Measurements from ENCODE around the gene PTPRN2.

PTPRN2 gene

GRCh38 chr7:158191671-158192070 is 396.0 kb downstream of the PTPRN2 start:
- in situ Hi-C loops (cut with HindIII; ENCODE audit: low pct_unique_long_range_greater_than_20kb, low sequenced_read_pairs): no loop called here
- DNase-seq (ENCODE audit: low read depth in 1 of 2, low spot score in 1 of 2): no peak
- no peak for TF ChIP-seq JUND (IDR thresholded peaks at IDR 0.05; ENCODE audit: low read depth)

- no peak for TF ChIP-seq JUND (IDR thresholded peaks at IDR 0.05; ENCODE audit: low read depth)
- in situ Hi-C loops (cut with HindIII; ENCODE audit: low pct_unique_long_range_greater_than_20kb, low sequenced_read_pairs): no loop called here
- DNase-seq (ENCODE audit: low read depth in 1 of 2, low spot score in 1 of 2): no peak
Observed at GRCh38 chr7:158190756-158191155, 396.9 kb downstream of the PTPRN2 start.

- no peak for TF ChIP-seq JUND (IDR thresholded peaks at IDR 0.05; ENCODE audit: low read depth)
- in situ Hi-C loops (cut with HindIII; ENCODE audit: low pct_unique_long_range_greater_than_20kb, low sequenced_read_pairs): no loop called here
- DNase-seq (ENCODE audit: low read depth in 1 of 2, low spot score in 1 of 2): no peak
Observed at GRCh38 chr7:158188676-158189075, 398.9 kb downstream of the PTPRN2 start.

- no peak for TF ChIP-seq JUND (IDR thresholded peaks at IDR 0.05; ENCODE audit: low read depth)
- in situ Hi-C loops (cut with HindIII; ENCODE audit: low pct_unique_long_range_greater_than_20kb, low sequenced_read_pairs): no loop called here
- DNase-seq (ENCODE audit: low read depth in 1 of 2, low spot score in 1 of 2): no peak
Observed at GRCh38 chr7:158187694-158187994, 400.0 kb downstream of the PTPRN2 start.

DNA sequence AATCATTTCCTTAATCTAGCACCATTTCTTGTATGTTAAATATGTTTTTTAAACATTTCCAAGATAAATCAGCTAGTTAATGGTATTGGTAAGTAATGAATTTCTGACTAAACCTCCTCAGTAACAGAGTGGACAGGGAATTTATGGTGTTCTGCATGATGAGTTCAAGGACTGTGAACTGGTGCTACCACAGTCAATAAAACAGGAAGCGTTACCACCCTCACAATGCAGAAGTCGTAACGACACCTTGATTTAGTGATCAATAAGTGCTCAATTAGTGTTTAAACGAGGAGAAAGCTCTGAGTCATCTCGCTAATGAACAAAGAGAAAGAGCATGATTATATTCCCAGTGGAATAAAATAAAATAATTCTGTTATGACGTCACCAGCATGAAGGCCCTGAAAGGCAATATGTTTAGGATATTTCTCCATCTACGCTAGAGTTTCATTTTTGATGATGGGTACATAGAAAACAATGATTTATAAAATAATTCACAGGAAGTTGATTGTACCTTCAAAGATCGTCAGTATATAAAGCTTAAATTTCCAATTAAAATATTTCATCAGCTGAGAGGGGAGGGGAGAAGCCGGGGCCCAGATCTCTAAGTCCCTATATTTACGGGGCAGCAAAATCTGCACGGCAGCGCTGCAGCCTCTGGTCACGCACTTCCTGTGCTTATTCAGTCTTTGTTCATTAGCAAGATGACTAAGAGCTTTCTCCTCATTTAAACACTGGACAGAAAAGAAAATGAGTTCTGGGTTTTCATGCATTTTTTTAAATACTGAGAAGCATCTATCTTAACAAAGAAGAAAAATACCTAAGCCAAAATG is 400.5 kb downstream of the PTPRN2 start:
- in situ Hi-C loops (cut with HindIII; ENCODE audit: low pct_unique_long_range_greater_than_20kb, low sequenced_read_pairs): no loop called here
- TF ChIP-seq JUND (IDR thresholded peaks at IDR 0.05; ENCODE audit: low read depth): no peak
- no peak for DNase-seq (ENCODE audit: low read depth in 1 of 2, low spot score in 1 of 2)

DNA sequence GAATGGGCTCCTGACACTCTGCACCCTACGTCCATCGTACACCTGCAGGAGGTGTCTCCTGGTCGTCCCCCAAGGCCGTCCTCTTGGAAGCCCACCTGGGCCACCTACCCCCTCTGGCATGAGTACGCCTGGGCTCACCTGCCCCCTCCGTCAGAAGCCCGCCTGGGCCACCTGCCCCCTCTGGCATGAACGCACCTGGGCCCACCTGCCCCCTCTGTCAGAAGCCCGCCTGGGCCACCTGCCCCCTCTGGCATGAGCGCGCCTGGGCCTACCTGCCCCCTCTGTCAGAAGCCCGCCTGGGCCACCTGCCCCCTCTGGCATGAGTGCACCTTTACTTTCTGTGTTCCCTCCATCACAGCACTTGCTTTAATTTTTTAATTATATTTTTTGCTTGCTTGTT is 401.2 kb downstream of the PTPRN2 start:
- no peak for DNase-seq (ENCODE audit: low read depth in 1 of 2, low spot score in 1 of 2)
- in situ Hi-C loops (cut with HindIII; ENCODE audit: low pct_unique_long_range_greater_than_20kb, low sequenced_read_pairs): no loop called here
- TF ChIP-seq JUND (IDR thresholded peaks at IDR 0.05; ENCODE audit: low read depth): no peak

- no peak for DNase-seq (ENCODE audit: low read depth in 1 of 2, low spot score in 1 of 2)
- no peak for TF ChIP-seq JUND (IDR thresholded peaks at IDR 0.05; ENCODE audit: low read depth)
- in situ Hi-C loops (cut with HindIII; ENCODE audit: low pct_unique_long_range_greater_than_20kb, low sequenced_read_pairs): no loop called here
Observed at GRCh38 chr7:158185653-158186052, 402.0 kb downstream of the PTPRN2 start.

- TF ChIP-seq JUND (IDR thresholded peaks at IDR 0.05; ENCODE audit: low read depth): no peak
- no peak for DNase-seq (ENCODE audit: low read depth in 1 of 2, low spot score in 1 of 2)
- in situ Hi-C loops (cut with HindIII; ENCODE audit: low pct_unique_long_range_greater_than_20kb, low sequenced_read_pairs): no loop called here
Observed at GRCh38 chr7:158183431-158183830, 404.2 kb downstream of the PTPRN2 start.

DNA sequence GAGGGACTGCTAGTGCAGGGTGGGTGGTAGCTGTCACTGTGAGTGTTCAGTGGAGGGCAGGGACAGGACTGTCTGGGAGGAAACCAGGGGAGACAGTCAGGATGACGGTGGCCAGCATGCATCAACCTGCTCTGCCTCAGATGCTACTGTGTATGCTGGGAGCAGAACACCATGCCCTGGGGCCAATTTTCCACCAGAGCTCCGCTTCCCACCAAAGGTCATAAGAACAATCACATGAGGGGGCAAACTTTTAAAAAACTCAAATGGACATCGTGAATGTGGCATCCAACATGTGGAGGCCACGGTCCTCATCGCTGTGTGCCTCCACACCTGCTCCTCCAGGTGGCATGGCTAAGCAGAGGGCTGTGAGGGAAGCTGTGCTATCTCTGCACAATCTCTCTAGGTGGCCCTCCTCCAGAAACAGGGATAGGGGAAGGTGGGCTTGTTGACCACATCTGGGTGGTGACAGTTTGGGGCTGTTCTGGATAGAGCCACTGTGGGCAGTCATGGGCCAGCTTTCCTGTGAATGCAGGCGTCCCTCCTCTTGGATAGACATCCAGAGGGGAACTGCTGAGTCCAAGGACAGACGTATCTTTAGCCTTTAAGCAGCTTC is 411.0 kb downstream of the PTPRN2 start:
- DNase-seq (ENCODE audit: low read depth in 1 of 2, low spot score in 1 of 2): no peak
- in situ Hi-C loops (cut with HindIII; ENCODE audit: low pct_unique_long_range_greater_than_20kb, low sequenced_read_pairs): no loop called here
- no peak for TF ChIP-seq JUND (IDR thresholded peaks at IDR 0.05; ENCODE audit: low read depth)

DNA sequence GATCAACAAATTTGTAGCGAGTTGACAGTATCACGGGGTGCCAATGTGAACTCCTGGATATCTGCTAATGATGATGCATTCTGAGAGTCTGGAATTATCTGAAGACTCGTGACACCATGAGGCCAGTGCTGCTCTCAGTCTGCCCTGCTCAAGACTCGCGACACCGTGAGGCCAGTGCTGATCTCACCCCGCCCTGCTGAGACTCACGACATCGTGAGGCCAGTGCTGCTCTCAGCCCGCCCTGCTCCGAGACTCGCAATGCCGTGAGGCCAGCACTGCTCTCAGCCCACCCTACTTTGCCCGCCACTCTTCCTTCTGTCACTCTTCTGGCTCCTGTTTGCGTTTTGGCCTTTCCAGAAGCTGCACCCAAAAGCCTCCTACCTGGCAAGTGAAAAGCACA is 411.8 kb downstream of the PTPRN2 start:
- no peak for DNase-seq (ENCODE audit: low read depth in 1 of 2, low spot score in 1 of 2)
- in situ Hi-C loops (cut with HindIII; ENCODE audit: low pct_unique_long_range_greater_than_20kb, low sequenced_read_pairs): no loop called here
- no peak for TF ChIP-seq JUND (IDR thresholded peaks at IDR 0.05; ENCODE audit: low read depth)

DNA sequence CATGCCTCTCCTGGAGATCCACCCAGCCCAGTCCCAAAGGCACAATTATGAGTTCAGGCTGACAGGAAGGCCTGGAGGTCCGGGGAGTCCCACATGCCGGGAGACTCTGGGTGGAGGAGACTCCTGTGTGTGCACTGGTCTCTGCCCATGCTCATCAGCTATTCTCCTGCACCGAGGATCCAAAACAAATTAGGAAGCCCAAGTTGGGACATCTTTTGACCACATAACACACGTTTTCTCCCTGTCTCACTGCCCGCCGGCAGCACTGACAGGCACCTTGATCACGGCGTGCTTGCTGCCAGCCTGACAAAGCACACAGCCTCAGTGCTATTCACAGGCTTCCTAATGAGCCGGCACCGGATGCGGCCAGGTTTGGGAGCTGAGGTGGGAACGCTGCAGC is 412.7 kb downstream of the PTPRN2 start:
- no peak for TF ChIP-seq JUND (IDR thresholded peaks at IDR 0.05; ENCODE audit: low read depth)
- in situ Hi-C loops (cut with HindIII; ENCODE audit: low pct_unique_long_range_greater_than_20kb, low sequenced_read_pairs): no loop called here
- no peak for DNase-seq (ENCODE audit: low read depth in 1 of 2, low spot score in 1 of 2)

- in situ Hi-C loops (cut with HindIII; ENCODE audit: low pct_unique_long_range_greater_than_20kb, low sequenced_read_pairs): no loop called here
- no peak for TF ChIP-seq JUND (IDR thresholded peaks at IDR 0.05; ENCODE audit: low read depth)
- DNase-seq (ENCODE audit: low read depth in 1 of 2, low spot score in 1 of 2): no peak
Observed at GRCh38 chr7:158167373-158167772, 420.2 kb downstream of the PTPRN2 start.

DNA sequence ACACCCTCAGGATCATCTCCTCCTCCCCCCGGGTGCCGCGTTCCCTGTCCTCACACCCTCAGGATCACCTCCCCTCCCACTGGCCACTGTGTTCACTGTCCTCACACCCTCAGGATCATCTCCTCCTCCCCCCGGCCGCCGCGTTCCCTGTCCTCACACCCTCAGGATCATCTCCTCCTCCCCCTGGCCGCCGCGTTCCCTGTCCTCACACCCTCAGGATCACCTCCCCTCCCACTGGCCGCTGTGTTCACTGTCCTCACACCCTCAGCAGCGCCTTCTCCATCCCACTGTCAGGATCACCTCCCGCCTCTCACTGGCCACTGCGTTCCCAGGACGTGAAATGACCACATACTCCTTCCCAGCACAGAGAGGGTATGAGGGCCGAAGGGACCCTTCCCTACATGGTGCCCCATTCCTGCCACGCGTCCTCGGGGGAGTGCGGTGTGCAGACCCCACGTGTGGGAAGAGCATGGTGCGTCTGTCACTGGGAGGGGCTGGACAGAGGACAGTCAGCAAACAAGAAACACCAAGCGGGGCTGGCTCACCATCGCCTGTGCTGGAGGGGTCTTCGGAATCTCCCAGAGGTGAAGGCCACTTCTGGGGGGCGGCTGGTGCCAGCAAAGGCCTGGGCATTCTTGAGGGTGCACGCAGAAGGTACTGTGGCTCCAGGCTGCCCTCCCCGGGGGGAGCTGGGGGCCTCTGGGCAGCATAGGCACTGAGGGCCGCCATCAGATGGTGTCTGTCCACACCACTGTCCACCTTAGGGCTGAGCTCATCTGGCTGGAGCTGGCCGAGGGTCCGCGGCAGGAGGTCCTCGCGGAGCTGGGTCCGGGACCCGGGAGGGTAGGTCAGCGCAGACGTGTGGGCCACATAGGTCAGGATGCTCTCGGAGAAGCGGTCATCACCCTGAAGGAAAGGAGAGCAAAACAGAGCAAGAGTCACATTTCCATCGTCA is 421.0 kb downstream of the PTPRN2 start:
- in situ Hi-C loops (cut with HindIII; ENCODE audit: low pct_unique_long_range_greater_than_20kb, low sequenced_read_pairs): no loop called here
- DNase-seq (ENCODE audit: low read depth in 1 of 2, low spot score in 1 of 2): no peak
- TF ChIP-seq JUND (IDR thresholded peaks at IDR 0.05; ENCODE audit: low read depth): no peak

All from T47D (cell line).